Suprapubic skin (tissue), 4 donors: ENCODE measurements around the gene SAMM50. TPM values are rescaled to one million over a fixed set of nuclear protein-coding genes. Genes with fewer than 3 reads are reported as not detected.
"Not testable (repeated sequence)": the region's sequence is repeated elsewhere in the genome, so short reads cannot be mapped to it uniquely, and the experiment has no call there.

Source experiments
- DNase-seq, 2 donors: peaks; one replicate each; pipeline ENCODE4 v3.0.0-alpha.2; 2019; ENCODE audit warnings: low spot score in 2 of 2
- H3K27ac ChIP-seq: fragments of 200-600 bp; sonication (generic); one replicate; pipeline ENCODE4 v1.5.1; 2019
- H3K27me3 ChIP-seq: fragments of 200-600 bp; sonication (generic); one replicate; pipeline ENCODE4 v1.5.1; 2019
- H3K36me3 ChIP-seq: fragments of 200-600 bp; sonication (generic); one replicate; pipeline ENCODE4 v1.5.1; 2019
- H3K4me1 ChIP-seq: fragments of 200-600 bp; sonication (generic); one replicate; pipeline ENCODE4 v1.5.1; 2019
- H3K4me3 ChIP-seq: fragments of 200-600 bp; sonication (generic); one replicate; pipeline ENCODE4 v1.5.1; 2019; ENCODE audit warnings: mild to moderate bottlenecking
- H3K9me3 ChIP-seq: fragments of 200-600 bp; sonication (generic); one replicate; pipeline ENCODE4 v1.5.1; 2019
- EP300 ChIP-seq: sonication (generic); formaldehyde crosslinking; IDR thresholded peaks from one replicate; pipeline ENCODE4 v1.6.1; 2017; ENCODE audit warnings: antibody characterized with exemption
- POLR2A ChIP-seq, 2 donors: fragments of 450-650 bp; IDR thresholded peaks; one replicate each; pipeline ENCODE4 v1.6.1; 2017; ENCODE audit warnings: antibody characterized with exemption in 2 of 2, mild to moderate bottlenecking in 2 of 2, moderate library complexity in 2 of 2
- POLR2AphosphoS5 ChIP-seq, 3 donors: sonication (generic); formaldehyde crosslinking; IDR thresholded peaks; one replicate each; pipeline ENCODE4 v1.6.1; 2017; ENCODE audit warnings: antibody characterized with exemption in 3 of 3
- WGBS: methylation state at CpG from one replicate; pipeline ENCODE4 v1.1.5; 2018; 5-methylcytosine and 5-hydroxymethylcytosine counted together
- total RNA-seq, 4 donors: library from RNA; depleted of rRNA; stranded (reverse); fragments of >200 nt; gene quantifications; one replicate each; pipeline ENCODE4 v1.1.0, GENCODE V29; 2016
- TF ChIP-seq, protein P1 (sequence below), 2 donors: fragments of 200-600 bp in 1 of 2; fragments of 450-650 bp in 1 of 2; sonication (generic) in 1 of 2; IDR thresholded peaks; one replicate each; pipeline ENCODE4 v1.5.1; 2016 to 2019; ENCODE audit warnings: antibody characterized with exemption in 2 of 2, mild to moderate bottlenecking in 1 of 2, moderate library complexity in 1 of 2

SAMM50 gene
- total RNA-seq, 4 donors from 2014 or later, result 32.1 to 41.1 (median 33.8) TPM

DNA sequence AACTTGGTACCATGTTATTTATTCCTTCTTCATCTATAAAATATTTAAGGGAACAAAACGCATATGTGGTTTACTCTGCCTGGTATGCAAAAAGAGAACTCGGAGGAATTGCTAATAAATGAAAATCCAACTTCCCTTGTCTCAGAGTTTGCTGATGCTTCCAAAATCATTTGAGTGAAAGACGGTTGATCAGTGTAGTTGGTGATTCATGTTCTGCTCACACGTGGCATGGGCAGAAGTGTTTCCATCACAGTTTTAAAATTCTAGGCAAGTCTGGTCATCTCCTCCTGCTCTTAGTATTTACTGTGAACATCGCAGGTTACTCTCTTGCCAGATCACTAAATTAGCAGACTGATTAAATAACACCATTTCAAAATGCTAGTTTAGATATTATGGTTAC lies 56.9 kb downstream of the SAMM50 start:
- Histone ChIP-seq H3K9me3 (no peaks in the 10 kb centered on the region), H3K4me1 (peaks cover 6% of the 10 kb centered on the region), H3K36me3 (no peaks in the 10 kb centered on the region), H3K4me3 (no peak overlapping the region), H3K27me3 (no peaks in the 10 kb centered on the region), H3K27ac (no peak overlapping the region)
- no peak for DNase-seq
- TF ChIP-seq, protein P1, sequence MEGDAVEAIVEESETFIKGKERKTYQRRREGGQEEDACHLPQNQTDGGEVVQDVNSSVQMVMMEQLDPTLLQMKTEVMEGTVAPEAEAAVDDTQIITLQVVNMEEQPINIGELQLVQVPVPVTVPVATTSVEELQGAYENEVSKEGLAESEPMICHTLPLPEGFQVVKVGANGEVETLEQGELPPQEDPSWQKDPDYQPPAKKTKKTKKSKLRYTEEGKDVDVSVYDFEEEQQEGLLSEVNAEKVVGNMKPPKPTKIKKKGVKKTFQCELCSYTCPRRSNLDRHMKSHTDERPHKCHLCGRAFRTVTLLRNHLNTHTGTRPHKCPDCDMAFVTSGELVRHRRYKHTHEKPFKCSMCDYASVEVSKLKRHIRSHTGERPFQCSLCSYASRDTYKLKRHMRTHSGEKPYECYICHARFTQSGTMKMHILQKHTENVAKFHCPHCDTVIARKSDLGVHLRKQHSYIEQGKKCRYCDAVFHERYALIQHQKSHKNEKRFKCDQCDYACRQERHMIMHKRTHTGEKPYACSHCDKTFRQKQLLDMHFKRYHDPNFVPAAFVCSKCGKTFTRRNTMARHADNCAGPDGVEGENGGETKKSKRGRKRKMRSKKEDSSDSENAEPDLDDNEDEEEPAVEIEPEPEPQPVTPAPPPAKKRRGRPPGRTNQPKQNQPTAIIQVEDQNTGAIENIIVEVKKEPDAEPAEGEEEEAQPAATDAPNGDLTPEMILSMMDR (IDR thresholded peaks at IDR 0.05), result no peak
- no peak for TF ChIP-seq POLR2AphosphoS5 (IDR thresholded peaks at IDR 0.05)
- no peak for TF ChIP-seq POLR2A (IDR thresholded peaks at IDR 0.05)
- TF ChIP-seq EP300, result no peak
- 57% methylated on average over 5 of the region's 5 CpGs for WGBS

DNA sequence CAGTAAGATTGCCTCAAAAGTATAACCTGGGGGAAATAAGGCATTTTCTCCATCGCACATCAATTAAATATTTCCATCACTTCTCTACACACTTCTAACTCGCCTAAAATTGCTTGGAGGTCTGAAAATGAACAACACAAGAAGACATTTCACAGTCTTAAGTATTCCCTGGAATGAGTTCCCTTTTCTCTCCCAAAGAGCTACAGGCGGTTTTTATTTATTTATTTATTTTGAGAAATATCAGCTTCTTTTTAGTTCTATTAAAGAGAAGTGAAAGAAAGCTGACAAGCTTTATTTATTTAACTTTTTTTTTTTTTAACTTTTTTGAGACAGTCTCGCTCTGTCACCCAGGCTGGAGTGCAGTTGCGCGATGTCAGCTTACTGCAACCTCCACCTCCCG lies 57.3 kb downstream of the SAMM50 start:
- no peaks in the 10 kb centered on the region for H3K9me3 ChIP-seq
- no peak overlapping the region for H3K27ac ChIP-seq
- 73% methylated on average over 7 of the region's 7 CpGs for WGBS
- TF ChIP-seq POLR2A (IDR thresholded peaks at IDR 0.05) (no peak), POLR2AphosphoS5 (IDR thresholded peaks at IDR 0.05) (no peak), EP300 (no peak)
- TF ChIP-seq, protein P1 (IDR thresholded peaks at IDR 0.05), result no peak
- no peak for DNase-seq
- H3K4me3 ChIP-seq, result no peak overlapping the region
- H3K27me3 ChIP-seq, result no peaks in the 10 kb centered on the region
- peaks cover 6% of the 10 kb centered on the region for H3K4me1 ChIP-seq
- no peaks in the 10 kb centered on the region for H3K36me3 ChIP-seq

DNA sequence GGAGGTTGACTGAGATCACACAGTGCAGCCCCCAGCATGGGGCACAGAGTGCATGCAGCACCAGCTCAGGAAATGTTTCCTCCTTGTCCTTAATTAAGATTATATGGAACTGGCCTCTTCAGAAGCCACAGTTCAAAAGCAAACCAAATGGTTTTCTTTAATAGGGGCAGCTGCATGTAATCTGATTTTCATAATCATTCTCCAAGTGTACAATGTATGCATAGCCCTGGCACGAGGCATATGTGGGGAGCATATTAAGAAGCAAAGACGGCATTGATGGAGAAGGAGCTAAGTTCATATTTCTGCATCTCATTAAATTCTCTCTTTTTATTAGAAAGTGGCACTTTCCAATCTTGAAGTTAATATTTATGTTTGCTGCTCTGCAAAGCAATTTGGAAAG lies 59.0 kb downstream of the SAMM50 start:
- H3K4me1 ChIP-seq, result peaks cover 6% of the 10 kb centered on the region
- no peak overlapping the region for H3K27ac ChIP-seq
- no peaks in the 10 kb centered on the region for H3K27me3 ChIP-seq
- H3K9me3 ChIP-seq, result no peaks in the 10 kb centered on the region
- TF ChIP-seq, protein P1 (IDR thresholded peaks at IDR 0.05), result no peak
- TF ChIP-seq EP300 (no peak), POLR2AphosphoS5 (IDR thresholded peaks at IDR 0.05) (no peak), POLR2A (IDR thresholded peaks at IDR 0.05) (no peak)
- 72% methylated on average over 2 of the region's 2 CpGs for WGBS
- DNase-seq, result no peak
- no peaks in the 10 kb centered on the region for H3K36me3 ChIP-seq
- no peak overlapping the region for H3K4me3 ChIP-seq

DNA sequence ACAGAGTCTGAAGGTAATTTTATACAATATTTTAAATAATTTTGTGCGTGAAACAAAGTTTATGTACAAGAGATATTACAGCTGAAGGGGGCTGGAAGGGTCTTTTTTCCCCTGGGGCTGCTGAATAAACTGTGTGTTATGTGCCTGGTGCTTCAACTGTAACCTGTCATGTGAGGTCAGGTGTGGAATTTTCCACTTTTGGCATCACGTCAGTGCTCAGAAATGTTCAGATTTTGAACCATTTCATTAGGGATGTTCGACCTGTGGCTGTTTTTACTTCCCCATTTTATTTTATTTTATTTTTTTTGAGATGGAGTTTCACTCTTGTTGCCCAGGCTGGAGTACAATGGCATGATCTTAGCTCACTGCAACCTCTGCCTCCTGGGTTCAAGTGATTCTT lies 61.3 kb downstream of the SAMM50 start:
- H3K27me3 ChIP-seq, H3K9me3 ChIP-seq, H3K4me3 ChIP-seq, DNase-seq, H3K27ac ChIP-seq, H3K36me3 ChIP-seq: not testable (repeated sequence)
- peaks cover 12% of the 10 kb centered on the region for H3K4me1 ChIP-seq
- 89% methylated on average over 3 of the region's 3 CpGs for WGBS

DNA sequence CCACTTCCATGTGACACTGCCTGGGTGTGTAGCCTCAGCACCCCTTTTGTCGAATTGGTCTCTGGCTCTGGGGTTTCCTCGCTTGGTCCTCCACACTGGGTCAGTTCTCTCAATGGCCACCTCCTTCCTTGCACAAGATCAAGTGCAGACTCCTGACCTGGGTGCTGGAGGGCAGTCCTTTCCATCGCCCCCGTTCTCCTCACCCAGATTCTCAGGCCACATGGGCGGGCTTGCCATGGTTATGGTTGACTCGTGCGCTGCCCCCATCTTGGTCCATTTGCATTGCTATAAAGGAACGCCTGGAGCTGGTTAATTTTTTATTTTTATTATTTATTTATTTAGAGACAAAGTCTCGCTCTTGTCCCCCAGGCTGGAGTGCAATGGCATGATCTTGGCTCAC lies 63.4 kb downstream of the SAMM50 start:
- Histone ChIP-seq H3K27me3 (no peaks in the 10 kb centered on the region), H3K27ac (no peak overlapping the region), H3K4me3 (no peak overlapping the region), H3K36me3 (no peaks in the 10 kb centered on the region), H3K4me1 (peaks cover 8% of the 10 kb centered on the region), H3K9me3 (no peaks in the 10 kb centered on the region)
- DNase-seq, result no peak
- WGBS, result 98% methylated on average over 9 of the region's 9 CpGs
- no peak for TF ChIP-seq POLR2A (IDR thresholded peaks at IDR 0.05)
- no peak for TF ChIP-seq EP300
- TF ChIP-seq POLR2AphosphoS5 (IDR thresholded peaks at IDR 0.05), result no peak
- TF ChIP-seq, protein P1 (IDR thresholded peaks at IDR 0.05), result no peak

DNA sequence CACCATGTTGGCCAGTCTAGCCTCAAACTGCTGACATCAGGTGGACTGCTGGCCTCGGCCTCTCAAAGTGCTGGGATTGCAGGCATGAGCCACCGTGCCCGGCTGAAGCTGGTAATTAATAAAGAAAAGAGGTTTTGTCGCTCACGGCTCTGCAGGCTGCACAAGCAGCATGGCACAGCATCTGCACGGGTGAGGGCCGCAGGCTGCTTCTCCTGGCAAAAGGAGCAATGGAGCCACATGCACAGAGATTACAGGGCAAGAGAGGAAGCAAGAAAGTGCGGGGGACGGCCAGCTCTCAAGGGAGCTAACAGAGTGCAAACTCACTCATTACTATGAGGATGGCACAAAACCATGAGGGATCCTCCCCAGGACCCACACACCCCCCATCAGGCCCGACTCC lies 64.2 kb downstream of the SAMM50 start:
- 83% methylated on average over 10 of the region's 10 CpGs for WGBS
- Histone ChIP-seq H3K4me3 (no peak overlapping the region), H3K9me3 (no peaks in the 10 kb centered on the region), H3K36me3 (no peaks in the 10 kb centered on the region), H3K27ac (no peak overlapping the region), H3K4me1 (peaks cover 14% of the 10 kb centered on the region), H3K27me3 (peaks cover 2% of the 10 kb centered on the region)
- no peak for TF ChIP-seq EP300
- no peak for TF ChIP-seq POLR2AphosphoS5 (IDR thresholded peaks at IDR 0.05)
- TF ChIP-seq, protein P1 (IDR thresholded peaks at IDR 0.05), result no peak
- no peak for TF ChIP-seq POLR2A (IDR thresholded peaks at IDR 0.05)
- no peak for DNase-seq
